Peyer's patch (tissue), 4 donors: ENCODE data around the gene TOR4A. TPM values are rescaled to one million over a fixed set of nuclear protein-coding genes. Genes with fewer than 3 reads are reported as not detected.
A peak's percentile ranks its signal among the peaks of the same experiment; 100 is the strongest.
"Not testable (repeated sequence)": the region's sequence is repeated elsewhere in the genome, so short reads cannot be mapped to it uniquely, and the experiment has no call there.

Experiments
- DNase-seq, 3 donors: peaks; one replicate each; pipeline ENCODE4 v3.0.0-alpha.2; 2017 to 2019
- H3K27ac ChIP-seq, 4 donors: fragments of 200-600 bp; sonication (generic); one replicate each; pipeline ENCODE4 v1.5.1; 2016 to 2019
- H3K27me3 ChIP-seq, 2 donors: fragments of 200-600 bp; sonication (generic); one replicate each; pipeline ENCODE4 v1.5.1; 2019
- H3K36me3 ChIP-seq, 3 donors: fragments of 200-600 bp; sonication (generic); one replicate each; pipeline ENCODE4 v1.5.1; 2016 to 2019
- H3K4me1 ChIP-seq, 4 donors: fragments of 200-600 bp; sonication (generic); one replicate each; pipeline ENCODE4 v1.5.1; 2016 to 2019
- H3K4me3 ChIP-seq, 4 donors: fragments of 200-600 bp; sonication (generic); 1 replicate in 3 of 4; 2 replicates in 1 of 4; pipeline ENCODE4 v1.5.1; 2016 to 2019; ENCODE audit warnings: mild to moderate bottlenecking in 1 of 4
- H3K9me3 ChIP-seq, 4 donors: fragments of 200-600 bp; sonication (generic); one replicate each; pipeline ENCODE4 v1.5.1; 2016 to 2019; ENCODE audit warnings: mild to moderate bottlenecking in 1 of 4
- CTCF ChIP-seq, 6 experiments: fragments of 450-650 bp in 4 of 6; fragments of 200-600 bp in 2 of 6; sonication (generic) in 1 of 6; IDR thresholded peaks; one replicate each; pipeline ENCODE4 v1.5.1; 2017 to 2019; ENCODE audit warnings: antibody characterized with exemption in 6 of 6, mild to moderate bottlenecking in 3 of 6, moderate library complexity in 1 of 6
- POLR2A ChIP-seq, 2 donors: fragments of 450-650 bp; IDR thresholded peaks; one replicate each; pipeline ENCODE4 v1.5.1; 2017; ENCODE audit warnings: antibody characterized with exemption in 2 of 2, mild to moderate bottlenecking in 2 of 2, moderate library complexity in 2 of 2
- total RNA-seq, 4 donors: library from RNA; depleted of rRNA; stranded (reverse); fragments of >200 nt; gene quantifications; one replicate each; pipeline ENCODE4 v1.1.0, GENCODE V29; 2016

The TOR4A gene
- total RNA-seq, 4 donors from 2014 or later, result 33.8 to 45.7 (median 39.2) TPM

GRCh38 chr9:137236238-137236935 lies 41.1 kb upstream of the TOR4A start:
- H3K4me3 ChIP-seq, result peak overlapping the region in 3 of 4 donors; percentile 21 to 28 (median 26)

GRCh38 chr9:137236936-137237421 lies 40.5 kb upstream of the TOR4A start:
- Histone ChIP-seq H3K9me3 (peaks cover 0 to 4% (median 0%) of the 10 kb centered on the region in 4 donors), H3K27ac (peak overlapping the region in 2 of 4 donors; percentile 31 to 77), H3K27me3 (peaks cover 0 to 4% of the 10 kb centered on the region in 2 donors), H3K36me3 (peaks cover 0 to 2% (median 0%) of the 10 kb centered on the region in 3 donors), H3K4me3 (peak overlapping the region in 2 of 4 donors; percentile 21 to 28), H3K4me1 (peaks cover 8 to 60% (median 24%) of the 10 kb centered on the region in 4 donors)
- no peak for DNase-seq
- TF ChIP-seq POLR2A (IDR thresholded peaks at IDR 0.05), result no peak
- TF ChIP-seq CTCF (IDR thresholded peaks at IDR 0.05), result no peak

More at GRCh38 chr9:137236238-137236935, 41.1 kb upstream of the TOR4A start:
- DNase-seq, result peak; percentile 92 to 96 (median 92)
- Histone ChIP-seq H3K36me3 (no peaks in the 10 kb centered on the region), H3K27ac (peak overlapping the region in 2 of 4 donors; percentile 31 to 77), H3K4me1 (peaks cover 8 to 64% (median 24%) of the 10 kb centered on the region in 4 donors), H3K27me3 (peaks cover 0 to 4% of the 10 kb centered on the region in 2 donors), H3K9me3 (peaks cover 0 to 4% (median 0%) of the 10 kb centered on the region in 4 donors)
- TF ChIP-seq CTCF (IDR thresholded peaks at IDR 0.05), result peak; percentile 99 to 100 (median 100)
- TF ChIP-seq POLR2A (IDR thresholded peaks at IDR 0.05), result no peak

GRCh38 chr9:137237759-137238726 lies 39.5 kb upstream of the TOR4A start:
- peaks cover 0 to 1% (median 0%) of the 10 kb centered on the region in 4 donors for H3K9me3 ChIP-seq
- peaks cover 0 to 3% of the 10 kb centered on the region in 2 donors for H3K27me3 ChIP-seq
- H3K27ac ChIP-seq, result peak overlapping the region in 3 of 4 donors; percentile 18 to 77 (median 65)
- H3K4me3 ChIP-seq, result no peak overlapping the region
- peaks cover 8 to 61% (median 24%) of the 10 kb centered on the region in 4 donors for H3K4me1 ChIP-seq
- H3K36me3 ChIP-seq, result peaks cover 0 to 12% (median 0%) of the 10 kb centered on the region in 3 donors
- no peak for TF ChIP-seq CTCF (IDR thresholded peaks at IDR 0.05)
- TF ChIP-seq POLR2A (IDR thresholded peaks at IDR 0.05), result peak in 1 of 2 donors; percentile 51
- peak in 1 of 3 donors; percentile 83 for DNase-seq

GRCh38 chr9:137239541-137240200 lies 37.9 kb upstream of the TOR4A start:
- DNase-seq, H3K27me3 ChIP-seq, H3K9me3 ChIP-seq: not testable (repeated sequence)
- H3K36me3 ChIP-seq, result peaks cover 0 to 19% (median 0%) of the 10 kb centered on the region in 3 donors
- peak overlapping the region; percentile 58 to 80 (median 74) for H3K4me3 ChIP-seq
- peaks cover 8 to 67% (median 20%) of the 10 kb centered on the region in 4 donors for H3K4me1 ChIP-seq
- peak overlapping the region; percentile 87 to 100 (median 100) for H3K27ac ChIP-seq

GRCh38 chr9:137240318-137240840 lies 37.1 kb upstream of the TOR4A start:
- Histone ChIP-seq H3K4me3 (peak overlapping the region; percentile 58 to 80 (median 74)), H3K27ac (peak overlapping the region; percentile 87 to 100 (median 100)), H3K4me1 (peaks cover 8 to 67% (median 17%) of the 10 kb centered on the region in 4 donors), H3K36me3 (peaks cover 0 to 19% (median 0%) of the 10 kb centered on the region in 3 donors), H3K27me3 (no peaks in the 10 kb centered on the region), H3K9me3 (no peaks in the 10 kb centered on the region)
- peak; percentile 40 to 52 for TF ChIP-seq POLR2A (IDR thresholded peaks at IDR 0.05)
- peak in 1 of 6 experiments; percentile 16 for TF ChIP-seq CTCF (IDR thresholded peaks at IDR 0.05)
- peak; percentile 63 to 88 (median 83) for DNase-seq
